HG02763 (cell line): ENCODE data around the gene AXDND1.
A peak's percentile ranks its signal among the peaks of the same experiment; 100 is the strongest.
"Not testable (repeated sequence)": the region's sequence is repeated elsewhere in the genome, so short reads cannot be mapped to it uniquely, and the experiment has no call there.

ENCODE experiments used
- ATAC-seq: cut with Tn5 transposase; IDR thresholded peaks from one replicate; pipeline ENCODE4 v1.9.1; 2021; ENCODE audit warnings: mild to moderate bottlenecking, moderate library complexity; ENCODE audit not compliant: unreplicated experiment

Gene AXDND1

DNA sequence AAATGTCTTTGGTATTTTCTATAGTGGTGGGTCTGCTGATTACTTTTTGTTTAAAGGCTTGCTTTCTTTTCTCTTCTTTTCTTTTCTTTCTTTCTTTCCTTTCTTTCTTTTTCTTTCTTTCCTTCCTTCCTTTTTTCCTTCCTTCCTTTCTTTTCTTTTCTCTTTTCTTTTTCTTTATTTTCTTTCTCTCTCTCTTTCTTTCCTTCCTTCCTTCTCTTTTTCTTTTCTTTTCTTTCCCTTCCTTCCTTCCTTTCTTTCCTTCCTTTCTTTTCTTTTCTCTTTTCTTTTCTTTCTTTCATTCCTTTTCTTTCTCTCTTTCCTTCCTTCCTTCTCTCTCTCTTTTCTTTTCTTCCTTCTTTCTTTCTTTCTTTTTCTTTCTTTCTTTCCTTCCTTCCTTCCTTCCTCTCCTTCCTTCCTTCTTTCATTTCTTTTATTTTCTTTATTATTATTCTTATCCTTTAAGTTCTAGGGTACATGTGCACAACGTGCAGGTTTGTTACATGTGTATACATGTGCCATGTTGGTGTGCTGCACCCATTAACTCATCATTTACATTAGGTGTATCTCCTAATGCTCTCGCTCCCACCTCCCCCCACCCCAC, 93.9 kb downstream of the AXDND1 start:
- ATAC-seq, result not testable (repeated sequence)

- ATAC-seq, result not testable (repeated sequence)
Measured at GRCh38 chr1:179465661-179466060, 99.9 kb downstream of the AXDND1 start.

GRCh38 chr1:179474713-179475112, 108.9 kb downstream of the AXDND1 start:
- no peak for ATAC-seq

GRCh38 chr1:179476484-179476883, 110.7 kb downstream of the AXDND1 start:
- no peak for ATAC-seq

DNA sequence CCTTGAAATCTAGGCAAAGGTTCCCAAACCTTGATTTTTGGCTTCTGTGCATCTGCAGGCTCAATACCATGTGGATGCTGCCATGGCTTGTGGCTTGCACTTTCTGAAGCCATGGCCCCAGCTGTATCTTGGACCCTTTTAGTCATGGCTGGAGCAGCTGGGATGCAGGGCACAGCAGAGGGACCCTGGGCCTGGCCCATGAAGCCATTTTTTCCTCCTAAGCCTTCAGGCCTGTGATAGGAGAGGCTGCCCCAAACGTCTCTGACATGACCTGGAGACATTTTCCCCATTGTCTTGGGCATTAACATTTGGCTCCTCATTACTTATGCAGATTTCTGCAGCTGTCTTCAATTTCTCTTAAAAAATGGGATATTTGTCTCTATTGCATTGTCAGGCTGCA, 112.6 kb downstream of the AXDND1 start:
- no peak for ATAC-seq

DNA sequence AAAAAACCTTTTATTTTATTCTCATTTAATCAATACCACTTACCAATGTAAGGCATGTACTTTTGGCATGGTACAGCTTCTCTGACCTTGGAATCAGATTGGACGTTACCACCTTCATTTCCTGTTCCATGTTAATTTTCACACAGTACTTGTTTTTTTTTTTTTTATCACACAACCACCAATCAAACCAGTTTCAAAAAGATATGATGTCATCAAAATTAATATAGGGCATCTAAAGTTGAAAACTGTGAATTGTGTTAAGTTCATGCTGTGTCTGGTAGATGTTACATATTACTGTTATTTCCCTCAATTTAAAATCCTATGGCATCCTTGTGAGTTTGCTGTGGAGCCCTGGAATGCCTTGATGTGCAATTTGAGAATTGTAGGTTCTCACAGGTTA, 124.8 kb downstream of the AXDND1 start:
- no peak for ATAC-seq

GRCh38 chr1:179493323-179493722, 127.6 kb downstream of the AXDND1 start:
- no peak for ATAC-seq

DNA sequence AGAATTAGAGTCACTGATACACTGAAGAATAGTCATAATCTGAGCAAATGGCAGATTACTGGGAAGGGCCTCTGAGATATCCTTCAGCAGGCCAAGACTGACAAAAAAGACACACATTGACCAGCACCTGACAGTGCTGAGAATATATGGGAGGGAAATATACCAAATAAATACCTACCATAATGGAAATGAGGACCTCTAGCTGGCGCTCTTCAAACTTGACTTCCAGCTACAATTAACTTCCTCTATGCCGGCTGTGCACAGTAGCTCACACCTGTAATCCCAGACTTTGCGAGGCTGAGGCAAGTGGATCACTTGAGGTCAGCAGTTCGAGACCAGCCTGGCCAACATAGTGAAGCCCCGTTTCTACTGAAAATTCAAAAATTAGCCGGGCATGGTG, 140.4 kb downstream of the AXDND1 start:
- ATAC-seq, result no peak

DNA sequence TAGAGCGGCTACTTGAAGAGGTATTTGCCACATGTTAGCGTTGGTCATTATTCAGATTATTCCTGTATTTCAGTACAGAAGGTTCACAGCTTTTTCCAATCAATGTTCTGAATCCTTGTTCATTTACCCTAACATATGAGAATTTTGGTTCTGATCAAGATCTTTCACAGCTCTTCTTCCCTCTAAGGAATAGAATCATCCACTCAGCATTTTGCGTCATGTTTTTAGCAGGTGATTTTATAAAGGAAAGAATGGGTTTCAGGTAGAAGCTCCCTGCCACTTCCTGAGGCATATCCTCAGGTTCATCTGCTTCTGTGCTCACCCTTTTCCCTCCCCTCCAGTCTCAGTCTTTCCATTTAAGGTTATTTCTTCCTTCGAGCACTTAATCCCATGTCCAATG, 143.6 kb downstream of the AXDND1 start:
- ATAC-seq, result no peak

- peak; percentile 80 for ATAC-seq
Measured at GRCh38 chr1:179510038-179510437, 144.3 kb downstream of the AXDND1 start.

DNA sequence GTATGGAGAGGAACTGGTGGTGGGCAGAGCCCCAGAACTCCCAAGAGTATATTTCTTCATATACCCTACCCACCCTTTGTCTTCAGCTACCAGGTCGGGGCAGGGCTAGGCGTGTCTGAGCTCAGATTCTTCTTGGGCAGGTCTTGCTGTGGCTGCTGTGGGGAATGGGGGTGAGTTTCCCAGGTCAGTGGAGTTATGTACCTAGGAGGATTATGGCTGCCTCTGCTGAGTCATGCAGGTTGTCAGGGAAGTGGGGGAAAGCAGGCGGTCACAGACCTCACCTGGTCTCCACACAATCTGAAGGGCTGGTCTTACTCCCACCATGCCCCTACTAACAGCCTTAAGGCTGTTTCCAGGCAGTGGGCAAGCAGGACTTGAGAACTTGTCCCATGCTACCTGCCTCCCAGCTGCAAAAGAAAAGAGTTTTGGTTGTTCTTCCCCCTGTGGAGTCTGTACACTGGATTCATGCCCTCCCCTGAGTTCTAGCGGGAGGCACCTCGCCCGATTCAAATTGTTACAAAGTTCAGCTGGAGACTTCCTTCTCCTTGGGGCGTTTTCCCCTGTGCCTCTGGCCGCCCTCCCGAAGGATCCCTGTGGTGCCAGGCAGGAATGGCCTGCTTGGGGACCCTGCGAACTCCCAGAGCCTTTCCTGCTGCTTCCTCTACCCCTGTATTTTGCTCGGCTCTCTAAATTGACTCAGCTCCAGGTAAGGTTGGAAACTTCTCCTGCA, 151.4 kb downstream of the AXDND1 start:
- no peak for ATAC-seq

GRCh38 chr1:179518544-179518943, 152.8 kb downstream of the AXDND1 start:
- not testable (repeated sequence) for ATAC-seq

- no peak for ATAC-seq
Measured at GRCh38 chr1:179529482-179530195, 163.9 kb downstream of the AXDND1 start.

- ATAC-seq, result no peak
Measured at GRCh38 chr1:179530352-179530751, 164.6 kb downstream of the AXDND1 start.

- ATAC-seq, result no peak
Measured at GRCh38 chr1:179541774-179542173, 176.0 kb downstream of the AXDND1 start.

- no peak for ATAC-seq
Measured at GRCh38 chr1:179545321-179545720, 179.6 kb downstream of the AXDND1 start.

GRCh38 chr1:179547021-179547535, 181.3 kb downstream of the AXDND1 start:
- no peak for ATAC-seq

- no peak for ATAC-seq
Measured at GRCh38 chr1:179548666-179549367, 183.0 kb downstream of the AXDND1 start.

- no peak for ATAC-seq
Measured at GRCh38 chr1:179549368-179549700, 183.6 kb downstream of the AXDND1 start.

DNA sequence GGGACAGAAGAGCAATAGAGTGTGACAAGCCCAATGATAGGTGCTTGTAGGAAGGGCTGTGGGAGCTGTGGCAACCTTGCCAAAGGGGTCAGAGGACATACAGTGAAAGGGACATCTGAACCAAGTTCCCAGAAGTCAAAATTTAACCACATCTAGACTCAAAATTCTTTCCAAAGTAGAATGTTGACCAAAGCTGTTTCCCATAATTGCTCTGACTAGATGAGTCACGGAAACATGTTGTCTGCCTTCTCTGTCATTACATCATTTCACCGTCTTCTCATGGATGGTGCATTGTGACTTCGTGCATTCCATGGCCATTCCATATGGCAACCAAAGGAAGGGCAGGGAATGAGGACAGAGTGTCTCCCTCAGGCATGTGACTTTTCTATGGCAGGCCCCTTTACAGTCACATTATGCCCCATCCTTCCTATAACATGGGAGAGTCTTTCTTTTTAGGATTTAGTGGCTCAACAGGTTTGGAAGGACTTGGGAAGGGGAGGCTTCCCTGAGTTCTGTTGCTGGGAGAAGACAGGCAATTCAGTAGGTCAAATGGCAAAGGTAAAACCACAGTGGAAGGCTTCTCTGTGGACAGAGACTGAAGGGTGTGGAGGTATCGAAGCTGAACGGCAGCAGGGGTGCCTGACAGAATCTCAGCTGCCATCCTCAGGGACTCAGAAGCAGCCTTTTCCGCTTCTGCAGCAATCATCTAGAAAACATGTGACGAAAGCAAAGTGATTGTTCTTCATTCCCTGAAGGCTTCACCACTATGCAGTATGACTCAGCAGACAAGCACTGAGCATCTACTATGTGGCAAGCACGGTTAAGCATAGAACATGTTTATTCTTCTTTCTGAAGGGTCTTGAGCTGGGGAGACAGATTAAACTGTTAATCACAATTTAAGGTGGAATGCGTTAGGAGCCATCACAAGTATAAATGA, 185.2 kb downstream of the AXDND1 start:
- no peak for ATAC-seq
